ENCODE results near the gene PHACTR1.

- TF ChIP-seq CTCF (IDR thresholded peaks at IDR 0.05) (no peak), POLR2A (IDR thresholded peaks at IDR 0.05) (no peak)
Observed at GRCh38 chr6:12735786-12736185, 19.2 kb downstream of the PHACTR1 start.
